Small intestine (tissue), 7 donors: ENCODE results near the gene USP48. TPM values are rescaled to one million over a fixed set of nuclear protein-coding genes. Genes with fewer than 3 reads are reported as not detected.
"Not testable (repeated sequence)": the region's sequence is repeated elsewhere in the genome, so short reads cannot be mapped to it uniquely, and the experiment has no call there.

ENCODE experiments used
- DNase-seq, 2 donors: peaks; one replicate each; pipeline versions ENCODE4 v3.0.0 to v3.0.0-alpha.2; 2013
- FAIRE-seq: peaks from 2 replicates; lab custom pipeline; 2012; peaks lifted over from hg19 to GRCh38; lab: Jason Lieb, UNC
- H3K27ac ChIP-seq, 3 donors: one replicate each; pipeline ENCODE4 v1.5.1; 2013; ENCODE audit warnings: low read length in 2 of 3, mild to moderate bottlenecking in 2 of 3, control low read depth in 1 of 3, inconsistent platforms in 1 of 3, low read depth in 1 of 3, moderate library complexity in 1 of 3
- H3K27me3 ChIP-seq, 3 donors: one replicate each; pipeline ENCODE4 v1.6.1; 2013; ENCODE audit warnings: low read length in 3 of 3, inconsistent platforms in 1 of 3; ENCODE audit not compliant: control insufficient read depth in 3 of 3, insufficient read depth in 3 of 3
- H3K36me3 ChIP-seq, 3 donors: one replicate each; pipeline ENCODE4 v1.6.1; 2013; ENCODE audit warnings: low read length in 3 of 3, inconsistent platforms in 1 of 3, low read depth in 1 of 3, mild to moderate bottlenecking in 1 of 3, moderate library complexity in 1 of 3; ENCODE audit not compliant: control insufficient read depth in 3 of 3, insufficient read depth in 2 of 3
- H3K4me1 ChIP-seq, 3 donors: one replicate each; pipeline ENCODE4 v1.6.1; 2013; ENCODE audit warnings: low read length in 2 of 3, inconsistent platforms in 1 of 3, low read depth in 1 of 3, mild to moderate bottlenecking in 1 of 3, moderate library complexity in 1 of 3; ENCODE audit not compliant: control insufficient read depth in 3 of 3, insufficient read depth in 2 of 3
- H3K4me3 ChIP-seq, 3 donors: one replicate each; pipeline ENCODE4 v1.5.1; 2013; ENCODE audit warnings: low read length in 3 of 3, control low read depth in 1 of 3, inconsistent platforms in 1 of 3, low read depth in 1 of 3, mild to moderate bottlenecking in 1 of 3, moderate library complexity in 1 of 3
- H3K9me3 ChIP-seq, 2 donors: one replicate each; pipeline ENCODE4 v1.6.1; 2013; ENCODE audit warnings: low read depth in 1 of 2, low read length in 1 of 2; ENCODE audit not compliant: control insufficient read depth in 2 of 2, insufficient read depth in 1 of 2
- WGBS, 3 donors: extraction: QIAGEN DNeasy Blood & Tissue Kit; methylation state at CpG; one replicate each; pipeline ENCODE4 v1.1.7; 2013; 5-methylcytosine and 5-hydroxymethylcytosine counted together
- polyA plus RNA-seq, 4 donors: library from polyadenylated mRNA; stranded (reverse) in 3 of 4; unstranded in 1 of 4; fragments of 200-250 nt in 3 of 4; fragments of 120-200 nt in 1 of 4; gene quantifications; one replicate each; pipeline versions ENCODE4 v1.2.1 to v1.2.3, GENCODE V29; 2013
- donor health status: healthy with polysubstance abuse.
- donor health status: control.
- donor health status: control.
- donor health status: Bipolar disorder and iron deficiency.
- donor health status: healthy.

USP48 gene
- polyA plus RNA-seq, 4 donors = 15.1 to 43.1 (median 17.8) TPM

GRCh38 chr1:21775550-21775914 lies 7.4 kb downstream of the USP48 start:
- peaks cover 0 to 4% of the 10 kb centered on the region in 2 donors for H3K9me3 ChIP-seq
- peaks cover 0 to 17% (median 0%) of the 10 kb centered on the region in 3 donors for H3K36me3 ChIP-seq
- WGBS, 3 donors = 49 to 60% (median 51%) methylated on average over 2 of the region's 2 CpGs
- no peaks in the 10 kb centered on the region for H3K4me1 ChIP-seq
- no peak overlapping the region for H3K27ac ChIP-seq
- no peaks in the 10 kb centered on the region for H3K27me3 ChIP-seq
- DNase-seq (no peak), FAIRE-seq (no peak)
- H3K4me3 ChIP-seq = no peak overlapping the region

- DNase-seq = no peak
- WGBS, 3 donors = 91 to 95% (median 95%) methylated on average over 15 of the region's 15 CpGs
Observed at GRCh38 chr1:21774835-21775549, 8.0 kb downstream of the USP48 start.

GRCh38 chr1:21773585-21773984 lies 9.4 kb downstream of the USP48 start:
- Histone ChIP-seq H3K27ac (no peak overlapping the region), H3K27me3 (no peaks in the 10 kb centered on the region), H3K4me3 (no peak overlapping the region), H3K4me1 (no peaks in the 10 kb centered on the region), H3K9me3 (peaks cover 0 to 4% of the 10 kb centered on the region in 2 donors), H3K36me3 (peaks cover 0 to 23% (median 0%) of the 10 kb centered on the region in 3 donors)
- DNase-seq (peak in 1 of 2 donors; percentile 41), FAIRE-seq (no peak)
- WGBS, 3 donors = 22 to 33% (median 25%) methylated on average over 3 of the region's 3 CpGs

More at GRCh38 chr1:21774835-21775549, 8.0 kb downstream of the USP48 start:
- FAIRE-seq = no peak
- H3K4me3 ChIP-seq = no peak overlapping the region
- peaks cover 0 to 17% (median 0%) of the 10 kb centered on the region in 3 donors for H3K36me3 ChIP-seq
- H3K27me3 ChIP-seq = no peaks in the 10 kb centered on the region
- no peaks in the 10 kb centered on the region for H3K4me1 ChIP-seq
- H3K9me3 ChIP-seq = peaks cover 0 to 4% of the 10 kb centered on the region in 2 donors
- no peak overlapping the region for H3K27ac ChIP-seq

- H3K36me3 ChIP-seq = peaks cover 0 to 21% (median 0%) of the 10 kb centered on the region in 3 donors
- 87 to 93% (median 90%) methylated on average over 10 of the region's 10 CpGs for WGBS, 3 donors
- DNase-seq, H3K4me1 ChIP-seq, H3K9me3 ChIP-seq, H3K27me3 ChIP-seq, H3K27ac ChIP-seq, FAIRE-seq, H3K4me3 ChIP-seq: not testable (repeated sequence)
Observed at GRCh38 chr1:21771672-21772071, 11.3 kb downstream of the USP48 start.

GRCh38 chr1:21770602-21771001 lies 12.3 kb downstream of the USP48 start:
- not testable (repeated sequence) for H3K27ac ChIP-seq, H3K27me3 ChIP-seq, H3K4me3 ChIP-seq, DNase-seq, FAIRE-seq, H3K9me3 ChIP-seq, H3K4me1 ChIP-seq
- WGBS, 3 donors = 91 to 96% (median 96%) methylated on average over 9 of the region's 9 CpGs
- peaks cover 0 to 25% (median 0%) of the 10 kb centered on the region in 3 donors for H3K36me3 ChIP-seq

- no peaks in the 10 kb centered on the region for H3K27me3 ChIP-seq
- no peak for FAIRE-seq
- no peak overlapping the region for H3K4me3 ChIP-seq
- no peak overlapping the region for H3K27ac ChIP-seq
- no peaks in the 10 kb centered on the region for H3K9me3 ChIP-seq
- H3K4me1 ChIP-seq = peaks cover 0 to 3% (median 0%) of the 10 kb centered on the region in 3 donors
- WGBS, 3 donors = 90 to 95% (median 92%) methylated on average over 2 of the region's 2 CpGs
- no peak for DNase-seq
- H3K36me3 ChIP-seq = peaks cover 0 to 24% (median 0%) of the 10 kb centered on the region in 3 donors
Observed at GRCh38 chr1:21770201-21770600, 12.7 kb downstream of the USP48 start.

- H3K27ac ChIP-seq, FAIRE-seq, H3K4me3 ChIP-seq, H3K9me3 ChIP-seq, H3K27me3 ChIP-seq, DNase-seq: not testable (repeated sequence)
- WGBS, 3 donors = 94 to 99% (median 96%) methylated on average over 8 of the region's 8 CpGs
- Histone ChIP-seq H3K36me3 (peaks cover 0 to 13% (median 0%) of the 10 kb centered on the region in 3 donors), H3K4me1 (peaks cover 0 to 16% (median 0%) of the 10 kb centered on the region in 3 donors)
Observed at GRCh38 chr1:21767106-21767505, 15.8 kb downstream of the USP48 start.

GRCh38 chr1:21766210-21766609 lies 16.7 kb downstream of the USP48 start:
- no peak for FAIRE-seq

More at GRCh38 chr1:21766210-21766609, 16.7 kb downstream of the USP48 start:
- Histone ChIP-seq H3K27ac (no peak overlapping the region), H3K27me3 (no peaks in the 10 kb centered on the region), H3K9me3 (no peaks in the 10 kb centered on the region), H3K36me3 (peaks cover 0 to 13% (median 0%) of the 10 kb centered on the region in 3 donors), H3K4me3 (no peak overlapping the region), H3K4me1 (peaks cover 0 to 16% (median 0%) of the 10 kb centered on the region in 3 donors)
- 67 to 79% (median 78%) methylated on average over 4 of the region's 4 CpGs for WGBS, 3 donors
- peak in 1 of 2 donors; percentile 22 for DNase-seq
